GM21423 (cell line): Measurements from ENCODE around the gene CPD.

Experiments used
- ATAC-seq: cut with Tn5 transposase; IDR thresholded peaks from one replicate; pipeline ENCODE4 v1.9.1; 2021; ENCODE audit warnings: mild to moderate bottlenecking, moderate library complexity; ENCODE audit not compliant: unreplicated experiment

The CPD gene

DNA sequence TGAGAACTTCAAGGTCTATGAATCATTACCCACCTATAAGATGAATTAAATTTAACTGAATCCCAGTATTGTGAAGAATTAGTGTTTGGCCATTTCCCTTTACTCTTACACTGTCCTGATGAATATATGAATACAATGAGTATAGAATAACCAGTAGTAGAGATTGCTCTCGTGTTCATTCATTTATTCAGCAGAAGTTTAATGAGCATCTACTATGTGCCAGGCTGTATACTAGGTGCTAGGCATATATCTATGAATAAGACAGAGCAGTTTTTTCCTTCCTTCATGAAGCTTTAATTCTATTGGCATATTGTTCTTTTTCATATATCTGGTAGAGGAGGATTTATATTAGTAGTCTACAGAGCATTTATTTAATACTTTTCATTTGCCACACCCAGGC, 104.4 kb downstream of the CPD start:
- no peak for ATAC-seq

DNA sequence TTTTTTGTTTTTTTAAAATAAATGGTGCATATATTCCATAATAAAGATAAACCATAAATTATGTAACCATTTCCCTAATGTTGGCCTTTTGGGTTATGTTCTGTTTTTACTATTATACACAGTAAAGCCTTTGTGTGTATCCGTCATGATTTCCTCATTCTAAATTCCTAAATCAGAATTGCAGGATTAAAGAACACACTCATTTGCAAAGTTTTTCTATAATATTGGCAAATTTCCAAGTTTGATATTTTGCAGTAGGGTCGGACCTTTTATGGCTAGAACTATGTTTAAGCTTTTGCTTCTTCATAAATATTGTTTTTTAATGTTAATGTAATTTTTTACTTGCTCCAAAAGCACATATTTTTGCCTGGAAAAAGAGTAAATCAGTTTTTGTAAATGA, 115.1 kb downstream of the CPD start:
- no peak for ATAC-seq

DNA sequence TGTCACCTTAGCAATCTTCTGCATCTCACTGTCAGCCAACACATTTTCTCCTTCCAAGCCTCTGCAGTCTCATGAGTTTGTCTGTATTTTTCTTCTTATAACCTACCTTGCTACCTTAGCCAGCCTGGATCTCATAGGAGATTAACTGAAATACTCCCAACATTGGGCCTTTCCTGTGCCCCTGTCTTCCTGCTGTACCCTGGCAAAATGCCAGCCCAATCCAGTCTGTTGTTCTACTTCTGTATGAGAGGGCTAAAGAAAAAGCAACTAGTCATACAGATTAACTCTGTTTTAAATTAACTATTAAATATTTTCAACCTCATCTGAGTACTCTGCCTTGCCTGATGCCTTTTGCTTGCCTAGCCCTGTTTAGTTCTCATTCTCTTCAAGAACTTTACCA, 116.9 kb downstream of the CPD start:
- no peak for ATAC-seq

DNA sequence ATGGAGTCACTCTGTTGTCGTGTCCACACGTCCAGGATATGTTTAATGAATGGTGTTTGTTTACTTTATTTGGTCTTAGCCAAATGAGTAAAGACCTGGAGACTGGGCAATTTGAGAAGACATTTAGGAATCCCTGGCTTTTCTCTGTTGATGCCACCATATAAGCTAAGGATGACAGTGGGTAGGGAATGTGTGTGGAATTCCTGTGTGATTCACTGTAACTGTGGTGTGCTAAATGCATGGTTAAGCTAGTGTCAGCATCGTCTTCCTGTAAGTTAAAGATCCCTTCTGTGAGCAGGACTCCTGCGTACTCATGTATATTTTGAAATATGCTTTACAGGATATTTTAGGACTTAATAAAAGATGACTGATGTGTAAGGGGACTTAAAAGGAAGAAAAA, 124.8 kb downstream of the CPD start:
- no peak for ATAC-seq

DNA sequence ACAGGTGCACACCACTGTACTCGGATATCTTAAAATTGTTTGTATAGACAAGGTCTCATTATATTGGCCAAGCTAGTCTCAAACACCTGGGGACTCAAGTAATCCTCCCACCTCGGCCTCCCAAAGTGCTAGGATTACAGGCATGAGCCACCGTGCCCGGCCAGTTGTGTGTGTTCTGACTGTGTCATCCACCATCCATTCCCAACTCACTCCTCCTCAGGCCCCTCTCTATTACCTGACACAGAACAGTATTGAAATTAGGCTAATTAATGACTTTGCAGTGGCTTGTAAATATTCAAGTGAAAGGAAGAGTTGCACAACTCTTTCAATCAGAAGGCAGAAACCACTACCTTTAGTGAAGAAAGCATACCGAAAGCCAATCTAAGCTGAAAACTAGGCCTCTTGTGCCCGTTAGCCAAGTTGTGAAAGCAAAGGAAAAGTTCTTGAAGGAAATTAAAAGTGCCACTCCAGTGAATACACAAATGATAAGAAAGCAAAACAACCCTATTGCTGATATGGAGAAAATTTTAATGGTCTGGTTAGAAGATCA, 127.2 kb downstream of the CPD start:
- ATAC-seq: no peak

DNA sequence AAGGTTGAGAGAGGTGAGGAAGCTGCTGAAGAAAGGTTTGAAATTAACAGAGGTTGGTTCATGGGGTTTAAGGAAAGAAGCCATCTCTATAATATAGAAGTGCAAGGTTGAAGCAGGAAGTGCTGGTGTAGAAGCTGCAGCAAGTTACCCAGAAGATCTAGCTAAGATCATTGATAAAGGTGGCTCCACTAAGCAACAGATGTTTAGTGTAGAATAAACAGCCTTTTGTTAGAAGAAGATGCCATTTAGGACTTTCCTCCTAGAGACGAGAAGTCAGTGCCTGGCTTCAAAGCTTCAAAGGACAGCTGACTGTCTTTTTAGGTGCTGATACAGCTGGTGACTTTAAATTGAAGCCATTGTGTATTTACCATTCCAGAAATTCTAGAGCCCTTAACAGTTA, 127.8 kb downstream of the CPD start:
- no peak for ATAC-seq

DNA sequence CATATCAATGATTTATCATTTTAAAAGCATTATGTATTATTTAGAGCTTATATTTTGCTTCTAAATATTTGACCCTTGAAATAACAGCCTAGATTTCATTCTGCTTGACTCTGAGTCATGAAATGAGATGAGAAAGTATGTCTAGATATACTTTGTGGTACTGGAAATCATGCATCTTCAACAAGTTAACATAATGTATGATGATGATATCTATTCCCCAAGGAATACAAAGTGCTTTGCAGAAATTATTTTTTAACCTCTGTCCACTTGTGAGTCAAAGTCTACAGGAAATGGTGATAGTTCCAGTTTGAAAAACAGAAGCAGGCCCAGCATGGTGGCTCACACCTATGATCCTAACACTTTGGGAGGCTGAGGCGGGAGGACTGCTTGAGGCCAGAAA, 134.6 kb downstream of the CPD start:
- ATAC-seq: no peak

DNA sequence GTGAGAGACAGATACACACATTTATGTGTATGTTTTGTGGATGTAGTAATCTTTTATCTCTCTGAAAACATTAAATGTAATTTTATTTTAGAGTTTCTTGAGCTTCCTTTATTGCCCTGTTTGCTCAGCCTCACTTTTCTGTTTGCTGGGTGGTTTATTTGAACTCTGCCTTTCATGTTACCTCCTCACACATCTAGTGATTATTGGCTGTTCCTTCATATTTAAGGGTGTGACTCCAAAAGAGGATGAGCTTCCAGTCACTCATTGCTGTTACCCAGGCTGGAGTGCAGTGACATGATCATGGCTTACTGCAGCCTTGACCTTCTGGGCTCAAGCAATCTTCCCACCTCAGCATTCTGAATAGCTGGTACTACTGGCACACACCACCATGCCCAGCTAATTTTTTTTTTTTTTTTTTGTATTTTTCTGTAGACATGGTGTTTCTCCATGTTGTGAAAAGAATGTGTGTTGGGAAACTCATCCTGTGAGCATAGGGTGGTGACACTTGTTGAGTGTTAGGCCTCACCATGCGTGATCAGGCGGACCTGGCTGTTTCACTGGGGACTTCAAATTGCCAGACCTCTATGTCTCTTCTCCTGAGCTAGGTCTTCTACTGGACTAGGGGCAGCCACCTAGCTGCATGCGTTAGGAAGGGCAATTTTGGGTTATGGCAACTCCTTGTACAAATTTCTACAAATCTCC, 136.3 kb downstream of the CPD start:
- ATAC-seq: no peak

DNA sequence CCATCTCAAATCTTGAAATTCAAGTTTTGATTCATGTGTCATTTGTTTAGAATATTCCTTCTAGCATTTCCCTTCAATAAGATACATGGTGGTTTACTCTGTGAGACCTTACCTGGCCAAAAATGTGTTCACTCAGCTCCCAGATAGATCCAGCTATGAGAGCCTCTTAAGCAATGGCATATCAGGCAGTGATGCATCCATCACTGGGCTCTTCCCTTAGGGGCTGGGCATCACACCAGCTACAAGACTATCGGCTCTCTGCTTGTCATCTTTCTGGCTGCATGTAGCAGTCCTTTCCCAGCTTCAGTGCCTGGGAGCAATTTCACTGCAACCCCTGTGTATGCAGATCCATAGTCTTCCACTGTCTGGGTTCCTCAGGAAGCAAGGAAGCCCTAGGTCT, 139.1 kb downstream of the CPD start:
- no peak for ATAC-seq

DNA sequence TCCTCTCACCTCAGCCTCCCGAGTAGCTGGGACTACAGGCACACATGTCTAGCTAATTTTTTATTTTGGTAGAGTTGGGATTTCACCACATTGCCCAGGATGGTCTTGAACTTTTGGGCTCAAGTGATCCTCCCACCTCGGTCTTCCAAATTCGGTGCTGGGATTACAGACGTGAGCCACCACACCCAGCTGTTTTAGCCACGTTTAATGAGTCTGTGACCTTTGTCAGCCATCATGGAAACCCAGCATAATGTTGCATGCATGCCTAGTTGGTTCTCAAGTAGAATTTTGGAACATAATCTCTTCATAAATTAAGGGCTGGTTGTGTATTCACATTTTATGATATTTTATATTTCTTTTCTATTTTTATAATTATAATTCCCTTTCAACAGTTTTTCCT, 140.4 kb downstream of the CPD start:
- ATAC-seq: no peak
